Trophoblast cell (in vitro differentiated cells and primary cell): ENCODE data around the gene IMMP2L.
A peak's percentile ranks its signal among the peaks of the same experiment; 100 is the strongest.

ENCODE experiments used
- DNase-seq, 2 donors: peaks; one replicate each; pipeline ENCODE4 v3.0.0-alpha.2; 2016
- H2AFZ ChIP-seq: 2 replicates; pipeline ENCODE4 v1.6.1; 2013; ENCODE audit warnings: low read length, moderate library complexity, mild to moderate bottlenecking; ENCODE audit not compliant: insufficient read depth, poor library complexity
- H2AK5ac ChIP-seq: 2 replicates; pipeline ENCODE4 v1.6.1; 2013; ENCODE audit warnings: mild to moderate bottlenecking, low read length
- H2BK120ac ChIP-seq: 2 replicates; pipeline ENCODE4 v1.6.1; 2013; ENCODE audit warnings: low read length, mild to moderate bottlenecking, moderate library complexity; ENCODE audit not compliant: insufficient read depth, poor library complexity
- H2BK12ac ChIP-seq: 2 replicates; pipeline ENCODE4 v1.6.1; 2013; ENCODE audit warnings: mild to moderate bottlenecking, low read length, moderate library complexity
- H2BK5ac ChIP-seq: 2 replicates; pipeline ENCODE4 v1.6.1; 2013; ENCODE audit warnings: low read length, low read depth, moderate library complexity, mild to moderate bottlenecking; ENCODE audit not compliant: poor library complexity
- H3K14ac ChIP-seq: 2 replicates; pipeline ENCODE4 v1.6.1; 2013; ENCODE audit warnings: mild to moderate bottlenecking, low read length
- H3K18ac ChIP-seq: 2 replicates; pipeline ENCODE4 v1.6.1; 2013; ENCODE audit warnings: mild to moderate bottlenecking, low read length
- H3K23ac ChIP-seq: 2 replicates; pipeline ENCODE4 v1.6.1; 2013; ENCODE audit warnings: low read length
- H3K27ac ChIP-seq: 2 replicates; pipeline ENCODE4 v1.5.1; 2013; ENCODE audit warnings: low read depth, mild to moderate bottlenecking, inconsistent platforms, low read length, moderate library complexity
- H3K27me3 ChIP-seq: 2 replicates; pipeline ENCODE4 v1.6.1; 2013; ENCODE audit warnings: inconsistent platforms, mild to moderate bottlenecking, low read length, moderate library complexity; ENCODE audit not compliant: insufficient read depth
- H3K36me3 ChIP-seq, 2 experiments: 1 replicate in 1 of 2; 2 replicates in 1 of 2; pipeline ENCODE4 v1.6.1; 2013; ENCODE audit warnings: low read length in 2 of 2, mild to moderate bottlenecking in 2 of 2, moderate library complexity in 1 of 2; ENCODE audit not compliant: insufficient read depth in 2 of 2, control insufficient read depth in 1 of 2
- H3K4ac ChIP-seq: 2 replicates; pipeline ENCODE4 v1.6.1; 2013; ENCODE audit warnings: low read depth, mild to moderate bottlenecking, low read length, moderate library complexity
- H3K4me1 ChIP-seq, 2 experiments: 1 replicate in 1 of 2; 2 replicates in 1 of 2; pipeline ENCODE4 v1.6.1; 2013; ENCODE audit warnings: low read length in 2 of 2, mild to moderate bottlenecking in 2 of 2, moderate library complexity in 1 of 2; ENCODE audit not compliant: insufficient read depth in 2 of 2, control insufficient read depth in 1 of 2
- H3K4me2 ChIP-seq: 2 replicates; pipeline ENCODE4 v1.6.1; 2013; ENCODE audit warnings: inconsistent platforms, mild to moderate bottlenecking, low read length, moderate library complexity
- H3K4me3 ChIP-seq: 2 replicates; pipeline ENCODE4 v1.5.1; 2013; ENCODE audit warnings: mild to moderate bottlenecking, low read depth, low read length, inconsistent platforms
- H3K79me1 ChIP-seq: one replicate; pipeline ENCODE4 v1.6.1; 2013; ENCODE audit warnings: low read length
- H3K79me2 ChIP-seq: 2 replicates; pipeline ENCODE4 v1.6.1; 2013; ENCODE audit warnings: low read length, mild to moderate bottlenecking; ENCODE audit not compliant: control insufficient read depth, insufficient read depth, poor library complexity
- H3K9ac ChIP-seq: 2 replicates; pipeline ENCODE4 v1.6.1; 2013; ENCODE audit warnings: mild to moderate bottlenecking, low read length
- H3K9me3 ChIP-seq: 2 replicates; pipeline ENCODE4 v1.6.1; 2013; ENCODE audit warnings: low read depth, mild to moderate bottlenecking, control low read depth, inconsistent platforms, low read length; ENCODE audit not compliant: insufficient read depth
- H4K12ac ChIP-seq: 2 replicates; pipeline ENCODE4 v1.6.1; 2013; ENCODE audit warnings: low read depth, mild to moderate bottlenecking, low read length, moderate library complexity
- H4K8ac ChIP-seq: 2 replicates; pipeline ENCODE4 v1.6.1; 2013; ENCODE audit warnings: low read depth, mild to moderate bottlenecking, low read length, moderate library complexity
- H4K91ac ChIP-seq: one replicate; pipeline ENCODE4 v1.6.1; 2013; ENCODE audit warnings: low read depth, mild to moderate bottlenecking, low read length, moderate library complexity
- WGBS: extraction: QIAGEN DNeasy Blood & Tissue Kit; methylation state at CpG from one replicate; pipeline ENCODE4 v1.1.7; 2013; ENCODE audit warnings: missing lambda C conversion rate; ENCODE audit not compliant: insufficient read length, insufficient coverage; ENCODE audit errors: extremely low coverage; 5-methylcytosine and 5-hydroxymethylcytosine counted together

IMMP2L gene

DNA sequence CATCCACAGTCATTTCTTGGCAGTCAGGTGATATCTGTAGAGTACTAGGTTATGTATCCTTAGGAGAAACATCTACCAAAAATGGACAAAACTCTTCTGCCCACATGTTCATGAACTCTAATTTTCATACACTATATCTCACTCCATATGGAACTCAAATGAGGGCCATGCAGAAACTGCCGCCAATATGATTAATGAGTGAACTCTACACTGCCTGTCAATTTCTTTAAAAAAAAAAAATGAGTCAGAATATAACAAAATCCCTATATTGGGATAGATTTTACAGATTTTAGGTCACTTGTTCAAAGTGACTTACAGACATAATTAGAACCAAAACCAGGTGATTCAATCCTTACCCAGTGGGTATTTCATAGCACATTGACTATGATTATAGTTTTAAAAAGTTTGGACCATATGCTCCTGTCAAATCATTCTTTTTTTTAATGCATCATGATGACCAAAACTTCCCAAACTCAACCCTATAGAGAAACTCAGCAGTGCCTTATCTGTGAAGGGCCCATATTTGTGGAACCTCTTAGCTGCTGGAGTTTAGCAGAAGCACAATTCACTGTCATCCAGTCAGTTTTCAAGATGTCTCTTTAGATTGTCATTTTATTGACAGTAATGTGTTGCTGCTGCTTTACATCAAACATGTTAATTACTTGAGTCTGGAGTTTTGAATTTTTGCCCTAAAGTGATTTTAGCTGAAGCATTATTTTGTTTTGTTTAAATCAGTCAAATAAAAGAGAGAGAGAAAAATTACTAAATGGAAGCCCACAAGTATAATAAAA, 460.2 kb downstream of the IMMP2L start:
- H3K14ac ChIP-seq = no peak overlapping the region
- H2BK12ac ChIP-seq = no peak overlapping the region
- no peak overlapping the region for H3K27ac ChIP-seq
- H3K23ac ChIP-seq = no peak overlapping the region
- no peak overlapping the region for H3K9ac ChIP-seq
- H3K79me2 ChIP-seq = no peaks in the 10 kb centered on the region
- H2AFZ ChIP-seq = no peak overlapping the region
- no peak overlapping the region for H3K4me3 ChIP-seq
- no peak for DNase-seq
- no peak overlapping the region for H4K91ac ChIP-seq
- H3K9me3 ChIP-seq = no peaks in the 10 kb centered on the region
- H3K18ac ChIP-seq = no peak overlapping the region
- no peak overlapping the region for H4K12ac ChIP-seq
- no CpG with 5 or more reads among the region's 1 CpG for WGBS
- no peak overlapping the region for H4K8ac ChIP-seq
- no peaks in the 10 kb centered on the region for H3K36me3 ChIP-seq
- H3K79me1 ChIP-seq = no peaks in the 10 kb centered on the region
- no peak overlapping the region for H2AK5ac ChIP-seq
- H3K4me1 ChIP-seq = no peaks in the 10 kb centered on the region
- no peak overlapping the region for H3K4me2 ChIP-seq
- no peak overlapping the region for H3K4ac ChIP-seq
- no peaks in the 10 kb centered on the region for H3K27me3 ChIP-seq
- no peak overlapping the region for H2BK5ac ChIP-seq
- no peak overlapping the region for H2BK120ac ChIP-seq

DNA sequence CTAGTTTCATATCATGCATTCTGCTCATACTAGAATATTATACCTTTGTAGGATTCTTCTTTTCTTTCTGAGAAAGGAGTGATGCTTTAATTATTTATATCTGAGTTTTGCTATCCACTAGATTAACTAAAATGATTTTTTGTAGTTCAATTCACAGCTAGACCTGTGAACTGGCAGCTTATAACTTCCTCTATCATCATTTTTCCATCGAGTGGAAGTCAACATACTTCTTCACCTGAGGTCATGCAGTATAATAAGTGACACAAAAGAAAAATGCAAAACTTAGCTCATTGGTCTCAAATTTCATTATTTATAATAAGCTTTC, 463.4 kb downstream of the IMMP2L start:
- H4K91ac ChIP-seq = no peak overlapping the region
- H3K14ac ChIP-seq = no peak overlapping the region
- no peak for DNase-seq
- no peak overlapping the region for H3K4ac ChIP-seq
- no peak overlapping the region for H2BK5ac ChIP-seq
- H3K18ac ChIP-seq = no peak overlapping the region
- H3K4me3 ChIP-seq = no peak overlapping the region
- no peak overlapping the region for H3K4me2 ChIP-seq
- WGBS = no CpG with 5 or more reads among the region's 1 CpG
- no peaks in the 10 kb centered on the region for H3K27me3 ChIP-seq
- no peak overlapping the region for H3K9ac ChIP-seq
- H2AK5ac ChIP-seq = no peak overlapping the region
- no peak overlapping the region for H2BK12ac ChIP-seq
- H3K79me2 ChIP-seq = no peaks in the 10 kb centered on the region
- H3K36me3 ChIP-seq = no peaks in the 10 kb centered on the region
- H3K27ac ChIP-seq = no peak overlapping the region
- H2AFZ ChIP-seq = no peak overlapping the region
- H3K9me3 ChIP-seq = no peaks in the 10 kb centered on the region
- H3K79me1 ChIP-seq = no peaks in the 10 kb centered on the region
- no peak overlapping the region for H4K8ac ChIP-seq
- no peak overlapping the region for H2BK120ac ChIP-seq
- no peak overlapping the region for H3K23ac ChIP-seq
- H4K12ac ChIP-seq = no peak overlapping the region
- H3K4me1 ChIP-seq = no peaks in the 10 kb centered on the region

GRCh38 chr7:111098011-111098925, 464.0 kb downstream of the IMMP2L start:
- no peak overlapping the region for H2BK5ac ChIP-seq
- no peak overlapping the region for H2BK120ac ChIP-seq
- H3K27ac ChIP-seq = no peak overlapping the region
- no peak overlapping the region for H4K8ac ChIP-seq
- no CpG with 5 or more reads among the region's 10 CpGs for WGBS
- no peaks in the 10 kb centered on the region for H3K9me3 ChIP-seq
- no peak overlapping the region for H3K23ac ChIP-seq
- no peaks in the 10 kb centered on the region for H3K79me2 ChIP-seq
- H3K36me3 ChIP-seq = no peaks in the 10 kb centered on the region
- no peak overlapping the region for H3K4ac ChIP-seq
- H4K12ac ChIP-seq = no peak overlapping the region
- no peak overlapping the region for H2BK12ac ChIP-seq
- no peak overlapping the region for H2AK5ac ChIP-seq
- H3K4me3 ChIP-seq = no peak overlapping the region
- H3K18ac ChIP-seq = no peak overlapping the region
- peak; percentile 35 to 62 for DNase-seq
- no peak overlapping the region for H3K9ac ChIP-seq
- H3K4me2 ChIP-seq = no peak overlapping the region
- no peak overlapping the region for H2AFZ ChIP-seq
- no peak overlapping the region for H3K14ac ChIP-seq
- H3K79me1 ChIP-seq = no peaks in the 10 kb centered on the region
- H3K27me3 ChIP-seq = no peaks in the 10 kb centered on the region
- H3K4me1 ChIP-seq = no peaks in the 10 kb centered on the region
- H4K91ac ChIP-seq = no peak overlapping the region

DNA sequence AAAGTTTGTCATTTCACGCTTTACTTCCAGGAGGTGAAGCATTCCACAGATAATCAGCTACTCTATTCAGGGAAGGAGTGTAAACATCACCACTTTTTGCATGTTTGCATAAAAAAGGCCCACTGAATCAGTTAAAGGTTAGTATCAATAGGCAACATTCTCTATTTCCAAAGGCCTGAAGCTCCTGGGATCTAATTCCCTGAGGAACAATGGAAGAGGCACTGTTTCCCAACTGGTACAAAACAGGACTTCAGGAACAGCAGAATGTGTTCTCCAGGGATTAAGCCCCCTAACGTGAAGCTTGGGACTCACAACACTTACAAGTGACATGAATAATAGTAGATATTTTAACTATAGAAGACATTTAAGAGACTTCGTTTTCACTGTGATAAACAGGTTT, 465.3 kb downstream of the IMMP2L start:
- Histone ChIP-seq H2BK120ac (no peak overlapping the region), H3K79me2 (no peaks in the 10 kb centered on the region), H2AFZ (no peak overlapping the region), H2BK5ac (no peak overlapping the region), H4K8ac (no peak overlapping the region), H2AK5ac (no peak overlapping the region), H2BK12ac (no peak overlapping the region), H3K79me1 (no peaks in the 10 kb centered on the region), H3K27ac (no peak overlapping the region), H4K91ac (no peak overlapping the region), H3K4ac (no peak overlapping the region), H3K18ac (no peak overlapping the region), H3K4me2 (no peak overlapping the region), H3K4me3 (no peak overlapping the region), H3K9ac (no peak overlapping the region), H4K12ac (no peak overlapping the region), H3K4me1 (no peaks in the 10 kb centered on the region), H3K14ac (no peak overlapping the region), H3K23ac (no peak overlapping the region), H3K9me3 (no peaks in the 10 kb centered on the region), H3K27me3 (no peaks in the 10 kb centered on the region), H3K36me3 (no peaks in the 10 kb centered on the region)
- no peak for DNase-seq
- no CpG with 5 or more reads among the region's 3 CpGs for WGBS
